Measurements from ENCODE around the gene SNX15.
"Not testable (repeated sequence)": the region's sequence is repeated elsewhere in the genome, so short reads cannot be mapped to it uniquely, and the experiment has no call there.

SNX15 gene

GRCh38 chr11:65014726-65015227 is 12.5 kb upstream of the SNX15 start:
- DNase-seq (ENCODE audit: low spot score): no peak

DNA sequence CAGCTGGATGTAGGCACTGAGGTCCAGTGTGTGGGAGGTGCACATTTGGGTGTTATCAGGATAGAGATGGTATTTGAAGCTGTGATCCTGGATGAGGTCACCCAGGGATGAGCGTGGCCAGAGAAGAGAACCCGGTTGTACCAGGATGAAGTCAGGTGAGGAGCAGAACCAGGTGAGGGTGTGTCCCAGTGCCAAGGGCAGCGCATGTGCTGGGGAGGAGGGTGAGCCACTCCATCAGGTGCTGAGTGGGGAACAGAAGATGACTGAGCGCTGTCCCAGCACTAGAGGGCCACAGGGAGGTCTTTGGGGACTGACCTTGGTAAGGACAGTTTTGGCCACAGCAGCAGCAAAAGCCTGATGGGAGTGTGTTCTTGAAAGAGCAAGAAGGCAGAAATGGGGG is 10.5 kb upstream of the SNX15 start:
- DNase-seq (ENCODE audit: low spot score): no peak

DNA sequence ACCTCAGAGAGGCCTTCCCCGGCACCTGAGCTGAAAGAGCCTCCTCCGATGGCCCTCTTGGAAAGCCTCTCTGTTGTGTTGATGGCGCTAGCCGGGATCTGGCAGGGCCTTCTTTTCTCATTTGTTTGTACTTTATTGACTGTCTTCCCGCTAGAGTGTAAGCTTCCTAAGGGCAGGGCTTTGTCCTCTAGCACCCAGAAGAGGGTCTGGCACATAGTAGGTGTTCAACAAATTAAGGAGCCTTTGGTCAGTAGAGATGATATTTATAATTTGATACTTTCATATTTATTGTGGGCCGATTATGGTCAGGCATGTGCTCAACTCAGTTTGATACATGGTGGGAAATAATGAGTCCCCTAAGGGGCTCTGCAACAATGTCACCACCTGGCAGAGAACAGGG is 9.3 kb upstream of the SNX15 start:
- no peak for DNase-seq (ENCODE audit: low spot score)

DNA sequence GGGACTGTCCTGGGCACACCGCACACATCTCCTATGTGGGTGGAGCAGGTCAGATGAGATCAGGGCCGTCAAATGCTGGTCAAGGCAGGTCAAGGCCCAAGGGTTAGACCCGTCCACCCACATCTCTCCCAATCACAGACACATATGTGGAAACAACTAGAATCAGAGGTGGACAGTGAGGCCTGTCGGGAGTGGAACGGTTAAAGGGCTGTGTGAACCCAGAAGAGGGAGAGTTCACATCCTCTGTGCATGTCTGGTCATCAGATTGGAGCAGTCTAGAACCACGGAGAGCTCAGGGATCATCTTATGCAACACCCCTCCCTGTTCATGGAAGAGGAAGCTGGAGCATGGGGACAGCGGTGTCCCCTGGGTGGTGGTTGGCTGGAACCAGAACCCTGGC is 7.4 kb upstream of the SNX15 start:
- DNase-seq (ENCODE audit: low spot score): no peak

DNA sequence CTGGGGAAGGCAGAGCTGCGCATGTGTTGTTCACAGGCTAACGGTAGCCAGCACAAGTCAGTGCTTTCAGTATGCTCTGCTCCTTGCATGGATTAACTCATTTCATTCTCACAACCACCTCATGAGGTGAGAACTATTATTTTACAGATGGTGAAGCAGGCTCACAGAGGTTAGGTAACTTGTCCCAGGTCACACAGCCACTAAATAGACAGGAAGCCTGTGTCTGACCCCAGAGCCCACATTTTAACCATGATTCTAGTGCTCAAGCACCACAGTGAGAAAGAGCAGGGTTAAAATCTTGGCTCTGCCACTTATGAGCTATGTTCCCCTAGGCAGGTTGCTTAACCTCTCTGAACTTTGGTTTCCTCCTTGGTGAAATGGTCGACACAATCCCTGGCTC is 6.2 kb upstream of the SNX15 start:
- DNase-seq (ENCODE audit: low spot score): no peak

DNA sequence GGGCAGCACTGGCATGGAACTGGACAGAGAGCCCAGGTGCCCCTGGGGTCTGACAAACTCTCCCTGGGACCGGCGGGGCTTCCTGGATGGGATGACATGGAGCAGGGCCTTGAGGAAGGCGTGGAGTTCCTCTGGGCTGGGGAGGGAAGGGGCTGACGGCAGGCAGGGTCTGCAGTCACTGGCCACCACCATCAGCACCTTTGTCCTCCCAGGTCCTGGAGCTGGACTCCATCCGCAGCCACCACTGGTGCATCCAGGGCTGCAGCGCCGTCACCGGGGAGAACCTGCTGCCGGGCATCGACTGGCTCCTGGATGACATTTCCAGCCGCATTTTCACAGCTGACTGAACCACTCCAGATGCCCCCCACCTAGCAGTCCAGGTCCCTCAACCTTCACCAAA is 5.7 kb upstream of the SNX15 start:
- no peak for DNase-seq (ENCODE audit: low spot score)

DNA sequence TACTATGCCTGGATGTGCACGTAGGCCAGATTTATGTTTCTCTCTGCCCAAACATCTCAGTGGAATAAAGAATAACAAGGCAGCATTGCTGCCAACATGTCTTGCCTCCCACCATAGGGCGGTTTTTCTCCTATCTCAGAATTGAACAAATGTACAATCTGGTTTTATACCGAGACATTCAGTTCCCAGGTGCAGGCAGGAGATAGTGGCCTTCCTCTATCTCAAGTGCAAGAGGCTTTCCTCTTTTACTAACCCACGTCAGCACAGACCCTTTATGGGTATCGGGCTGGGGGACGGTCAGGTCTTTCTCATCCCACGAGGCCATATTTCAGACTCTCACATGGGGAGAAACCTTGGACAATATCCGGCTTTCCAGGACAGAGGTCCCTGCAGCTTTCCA is 3.7 kb upstream of the SNX15 start:
- DNase-seq (ENCODE audit: low spot score): not testable (repeated sequence)

DNA sequence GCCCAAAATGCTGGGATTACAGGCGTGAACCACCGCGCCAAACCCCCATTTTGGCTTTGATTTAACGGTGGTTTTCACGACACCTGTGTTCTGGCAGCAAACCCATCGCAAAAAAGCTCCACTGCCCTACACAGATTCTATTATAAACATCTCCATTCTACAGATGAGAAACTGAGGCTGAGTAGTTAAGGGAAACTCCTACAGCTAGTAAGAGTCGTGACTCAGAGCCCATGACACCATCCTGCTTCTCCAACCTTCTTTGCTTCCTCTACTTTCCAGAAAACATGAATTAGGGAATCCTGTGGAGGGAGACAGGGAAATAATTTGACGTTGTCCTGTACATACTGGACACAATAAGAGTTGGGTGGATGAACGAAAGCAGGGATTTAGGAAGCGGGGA is 429 bp upstream of the SNX15 start:
- DNase-seq (ENCODE audit: low spot score): no peak

DNA sequence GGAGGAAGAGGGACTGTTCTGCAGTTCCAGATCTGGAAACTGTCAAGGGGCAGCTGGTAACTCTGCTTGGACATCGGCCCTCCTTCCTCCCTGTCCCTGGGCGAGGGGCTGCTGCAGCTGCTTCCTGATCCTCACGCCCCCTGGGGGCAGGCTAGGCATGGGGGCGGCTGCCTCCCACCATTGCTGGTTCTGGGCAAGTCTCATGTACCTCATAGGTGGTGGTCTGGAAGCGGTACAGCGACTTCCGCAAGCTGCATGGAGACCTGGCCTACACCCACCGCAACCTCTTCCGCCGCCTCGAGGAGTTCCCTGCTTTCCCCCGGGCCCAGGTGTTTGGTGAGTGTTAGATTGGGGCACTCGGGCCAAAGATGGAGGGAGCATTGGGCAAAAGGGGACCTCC is 5.0 kb downstream of the SNX15 start:
- no peak for DNase-seq (ENCODE audit: low spot score)

GRCh38 chr11:65034423-65034822 is 7.2 kb downstream of the SNX15 start:
- DNase-seq (ENCODE audit: low spot score): no peak

DNA sequence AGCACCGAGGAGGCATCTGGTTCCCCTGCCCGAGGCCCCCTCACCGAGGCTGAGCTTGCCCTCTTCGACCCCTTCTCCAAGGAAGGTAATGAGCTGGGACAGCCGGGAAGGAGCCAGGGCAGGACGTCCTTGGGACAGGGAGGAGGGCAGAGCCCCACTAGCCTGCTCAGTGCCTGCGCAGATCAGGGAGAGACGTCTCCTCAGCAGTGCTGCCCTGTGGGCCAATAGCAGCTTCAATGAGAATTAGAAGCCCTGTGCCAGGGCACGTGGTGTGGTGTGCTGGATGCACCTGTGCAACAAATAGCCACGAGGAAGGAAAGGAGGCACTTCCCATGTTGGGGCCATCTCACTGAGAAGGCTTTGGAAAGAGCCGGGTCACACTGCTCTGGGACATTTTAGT is 8.3 kb downstream of the SNX15 start:
- DNase-seq (ENCODE audit: low spot score): no peak

DNA sequence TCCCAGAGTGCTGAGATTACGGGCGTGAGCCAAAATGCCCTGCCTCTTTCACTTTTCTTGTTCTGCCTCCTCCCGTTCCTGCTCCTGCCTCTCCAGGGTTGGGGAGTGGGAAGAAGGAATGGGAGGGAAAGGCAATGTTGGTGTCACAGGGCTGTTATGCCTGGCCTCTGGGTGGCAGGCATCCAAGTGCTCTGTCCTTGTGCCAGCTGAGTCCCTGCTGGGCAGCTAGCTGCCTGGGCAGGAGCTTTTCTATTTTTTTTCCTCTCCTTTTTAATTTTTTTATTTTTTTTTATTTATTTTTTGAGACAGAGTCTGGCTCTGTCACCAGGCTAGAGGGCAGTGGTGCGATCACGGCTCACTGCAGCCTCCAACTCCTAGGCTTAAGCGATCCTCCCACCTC is 9.7 kb downstream of the SNX15 start:
- DNase-seq (ENCODE audit: low spot score): no peak

- DNase-seq (ENCODE audit: low spot score): no peak
Observed at GRCh38 chr11:65040520-65040846, 13.2 kb downstream of the SNX15 start.

- DNase-seq (ENCODE audit: low spot score): peak; percentile 96
Observed at GRCh38 chr11:65040847-65041622, 13.8 kb downstream of the SNX15 start, which contains the start of gene SAC3D1. Gene SAC3D1, plus strand, starts transcription at chr11:65041210. Its CDS starts 83 bp downstream, at chr11:65041293.

DNA sequence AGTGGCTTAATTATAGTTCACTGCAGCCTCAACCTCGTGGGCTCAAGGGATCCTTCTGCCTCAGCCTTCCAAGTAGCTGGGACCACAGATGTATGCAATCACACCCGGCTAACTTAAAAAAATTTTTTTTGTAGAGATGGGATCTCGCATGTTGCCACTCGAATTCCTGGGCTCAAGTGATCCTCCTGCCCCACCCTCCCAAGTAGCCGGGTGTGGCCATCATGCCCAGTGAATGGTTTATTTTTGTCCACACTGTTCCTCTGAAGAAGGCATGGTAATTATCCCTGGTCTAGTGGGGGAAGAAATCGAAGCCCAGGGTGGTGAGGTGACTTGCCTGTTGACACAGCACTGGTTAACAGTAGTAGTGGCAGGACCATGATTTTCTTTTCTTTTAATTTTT is 15.7 kb downstream of the SNX15 start:
- no peak for DNase-seq (ENCODE audit: low spot score)

GRCh38 chr11:65043881-65044501 is 16.8 kb downstream of the SNX15 start:
- DNase-seq (ENCODE audit: low spot score): peak; percentile 63

DNA sequence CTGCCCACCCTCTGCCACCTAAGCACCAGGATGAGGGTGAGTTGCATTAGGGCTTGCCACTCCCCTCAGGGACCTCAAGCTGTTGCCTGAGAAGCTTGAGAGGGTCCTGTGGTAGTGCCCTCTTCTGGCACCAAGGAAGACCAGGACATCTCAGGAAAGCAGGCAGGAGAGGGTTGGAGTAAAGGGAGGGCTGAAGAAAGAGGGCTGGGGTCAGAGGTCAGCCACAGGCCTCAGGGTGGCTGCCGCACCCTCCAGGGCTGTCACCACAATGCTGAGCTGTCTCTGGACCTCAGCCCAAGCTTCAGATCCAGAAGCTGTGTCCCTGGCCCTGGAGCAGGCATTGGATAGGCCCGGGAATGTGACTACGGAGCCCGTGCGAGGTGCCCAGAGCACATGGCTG is 17.8 kb downstream of the SNX15 start:
- no peak for DNase-seq (ENCODE audit: low spot score)

DNA sequence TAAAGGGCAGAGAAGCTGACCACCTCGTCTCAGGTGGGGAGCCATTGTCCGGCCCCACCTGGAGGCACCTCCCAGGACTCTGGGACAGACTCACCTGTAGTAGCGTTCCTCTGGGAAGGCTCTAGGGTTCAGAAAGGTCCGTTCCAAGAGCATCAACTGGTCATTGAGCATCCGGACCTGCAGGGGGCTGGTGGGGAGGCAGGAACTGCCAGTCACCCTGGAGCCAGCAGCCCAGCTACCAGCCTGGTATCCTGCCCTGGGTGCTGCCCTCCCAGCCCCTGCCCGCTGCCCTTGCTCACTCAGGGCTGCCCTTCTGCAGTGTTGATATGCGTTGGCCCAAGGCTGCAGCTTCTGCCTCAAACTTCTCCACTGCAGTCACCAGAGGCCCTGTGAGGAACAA is 18.5 kb downstream of the SNX15 start:
- DNase-seq (ENCODE audit: low spot score): no peak

GRCh38 chr11:65047581-65048422 is 20.6 kb downstream of the SNX15 start:
- DNase-seq (ENCODE audit: low spot score): peak; percentile 40

GRCh38 chr11:65051398-65051858 is 24.2 kb downstream of the SNX15 start:
- DNase-seq (ENCODE audit: low spot score): no peak

GRCh38 chr11:65053827-65054508 is 26.7 kb downstream of the SNX15 start:
- no peak for DNase-seq (ENCODE audit: low spot score)

GRCh38 chr11:65055538-65055937 is 28.3 kb downstream of the SNX15 start:
- DNase-seq (ENCODE audit: low spot score): no peak
